HG03457 (cell line): ENCODE results near the gene ASB6.
"Not testable (repeated sequence)": the region's sequence is repeated elsewhere in the genome, so short reads cannot be mapped to it uniquely, and the experiment has no call there.

Experiments
- ATAC-seq: cut with Tn5 transposase; IDR thresholded peaks from one replicate; pipeline ENCODE4 v1.9.1; 2021; ENCODE audit warnings: moderate number of reproducible peaks; ENCODE audit not compliant: unreplicated experiment

Gene ASB6

DNA sequence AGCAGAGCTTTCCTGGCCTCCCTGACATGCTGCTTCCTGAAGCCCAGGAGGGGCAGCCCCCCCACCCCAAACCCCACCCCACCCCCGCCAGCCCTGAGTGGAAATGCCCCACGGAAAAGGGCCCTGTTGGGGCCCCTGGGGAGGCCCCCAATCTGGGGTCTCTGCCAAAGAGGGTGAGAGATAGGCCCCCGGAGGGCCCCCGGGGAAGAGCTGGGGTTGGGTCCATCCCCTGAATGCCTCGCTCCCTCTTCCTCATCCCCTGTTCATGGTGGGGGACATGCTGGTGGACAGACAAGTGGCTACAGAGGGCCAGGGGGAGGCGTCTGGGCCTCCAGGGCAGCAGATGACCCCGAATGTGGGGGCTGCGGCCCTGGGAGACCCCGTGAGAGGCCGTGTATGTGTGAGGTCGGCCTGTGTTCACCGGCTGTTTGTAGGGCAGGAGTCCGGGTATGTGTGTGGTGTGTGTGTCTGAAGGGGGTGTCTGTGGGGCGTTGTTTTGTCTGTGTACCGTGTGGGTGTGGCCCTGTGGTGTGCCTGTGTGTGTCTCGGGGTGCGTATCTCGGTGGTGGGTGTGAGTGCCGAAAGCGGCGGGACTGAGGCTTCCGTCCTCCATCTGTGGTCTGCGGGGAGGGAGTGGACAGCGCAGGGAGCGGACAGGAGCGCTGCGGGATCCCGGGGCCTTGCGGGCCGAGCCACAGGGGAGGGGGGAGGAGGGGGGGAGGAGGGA is 32.3 kb downstream of the ASB6 start:
- ATAC-seq, result no peak

DNA sequence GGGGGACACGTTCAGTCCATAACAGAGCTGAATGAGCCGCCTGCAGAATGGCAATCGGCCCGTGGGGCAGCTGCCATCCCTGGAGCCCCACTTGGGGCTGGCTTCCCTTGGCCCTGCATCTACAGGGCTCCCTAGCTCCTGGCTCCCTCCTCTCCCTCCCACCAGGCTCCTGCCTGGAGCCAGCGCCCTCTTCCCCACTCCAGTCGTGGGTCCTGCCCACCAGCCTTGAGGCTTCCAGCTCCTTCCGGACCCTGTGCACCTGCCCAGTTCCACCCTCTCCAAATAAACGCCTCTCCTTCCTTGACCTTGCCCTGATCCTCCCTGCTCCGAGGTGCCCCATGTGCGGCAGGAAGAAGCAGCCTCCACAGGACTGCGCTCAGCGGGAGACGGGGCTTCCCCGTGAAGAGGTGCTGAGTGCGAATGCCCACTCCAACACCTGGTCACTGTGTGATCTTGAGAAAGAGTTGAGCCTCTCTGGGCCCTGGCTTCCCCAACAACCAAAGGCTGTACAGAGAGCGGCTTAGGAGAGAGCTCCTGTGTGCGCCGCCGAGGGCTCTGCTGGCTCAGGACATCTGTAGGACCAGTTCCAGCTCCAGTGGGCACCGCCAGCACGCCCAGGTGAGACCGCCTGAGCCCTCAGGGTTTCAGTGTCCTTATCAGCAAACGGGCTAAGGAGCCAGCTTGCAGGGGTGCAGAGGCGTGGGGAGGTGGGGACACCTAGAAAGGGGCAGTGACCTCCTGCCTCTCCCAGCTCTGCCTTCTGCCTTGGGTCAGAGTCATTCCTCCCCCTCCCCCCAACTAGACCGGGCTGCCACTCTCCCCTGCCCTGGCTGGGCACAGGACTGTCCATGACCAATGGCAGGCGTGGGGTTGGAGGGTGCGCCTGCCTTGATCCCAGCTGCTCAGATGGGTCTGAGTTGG is 33.1 kb downstream of the ASB6 start:
- ATAC-seq, result no peak

DNA sequence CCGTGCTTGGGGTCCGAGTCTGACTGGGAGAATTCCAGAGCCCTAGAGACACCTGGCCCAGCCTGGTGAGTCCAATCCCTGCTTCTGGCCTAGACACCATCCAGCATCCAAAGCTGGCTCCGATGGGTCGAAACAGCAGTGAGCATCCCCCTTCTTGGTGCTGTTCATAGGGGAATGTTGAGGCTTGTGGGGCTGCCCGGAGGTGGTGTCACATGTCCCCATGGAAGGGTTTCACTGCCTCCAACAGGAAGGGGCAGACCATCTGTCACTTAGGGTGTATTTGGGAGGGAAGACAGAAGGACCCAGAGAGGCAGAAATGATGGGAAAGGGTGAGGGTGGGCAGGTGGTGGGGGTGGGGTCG is 34.9 kb downstream of the ASB6 start:
- no peak for ATAC-seq

DNA sequence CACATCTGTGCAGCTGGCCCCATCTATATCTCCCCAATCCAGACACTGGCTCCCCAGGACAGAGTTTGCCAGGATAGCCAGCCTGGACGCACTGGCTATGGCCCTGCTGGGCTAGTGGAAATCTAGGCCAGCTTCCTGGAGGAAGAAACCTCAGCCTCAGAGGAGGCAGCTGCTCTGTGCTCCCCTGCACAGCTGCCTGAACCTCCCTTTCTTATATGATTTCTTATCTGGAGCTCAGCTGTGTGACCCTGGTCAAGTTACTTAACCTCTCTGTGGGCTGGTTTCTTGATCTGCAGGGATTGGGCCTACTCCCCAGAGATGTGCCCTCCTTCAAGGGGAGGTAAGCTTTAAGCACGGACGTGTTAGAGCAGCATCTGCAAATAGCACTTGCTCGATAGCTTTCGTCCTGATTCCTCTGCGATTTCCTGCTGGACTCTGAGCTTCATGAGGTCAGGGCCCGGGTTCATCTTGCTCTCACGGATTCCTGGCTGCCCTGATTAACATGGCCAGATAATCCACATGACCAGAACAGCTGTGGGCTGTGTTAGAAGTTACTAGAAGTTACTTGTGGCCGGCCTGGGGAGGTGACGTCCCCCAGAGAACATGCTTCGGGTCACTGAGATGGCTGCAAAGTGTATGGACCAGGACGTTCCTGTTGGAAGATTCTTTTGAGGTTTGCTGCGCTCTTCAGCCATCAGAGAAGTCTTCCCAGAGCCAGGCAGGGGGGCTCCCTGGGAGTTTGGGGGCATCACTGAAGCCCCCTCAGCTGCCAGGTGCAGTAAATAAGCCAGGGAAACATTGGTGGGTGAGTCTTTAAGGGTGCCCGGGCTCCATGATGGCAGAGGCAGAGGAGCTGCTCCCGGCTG is 35.6 kb downstream of the ASB6 start:
- ATAC-seq, result no peak

DNA sequence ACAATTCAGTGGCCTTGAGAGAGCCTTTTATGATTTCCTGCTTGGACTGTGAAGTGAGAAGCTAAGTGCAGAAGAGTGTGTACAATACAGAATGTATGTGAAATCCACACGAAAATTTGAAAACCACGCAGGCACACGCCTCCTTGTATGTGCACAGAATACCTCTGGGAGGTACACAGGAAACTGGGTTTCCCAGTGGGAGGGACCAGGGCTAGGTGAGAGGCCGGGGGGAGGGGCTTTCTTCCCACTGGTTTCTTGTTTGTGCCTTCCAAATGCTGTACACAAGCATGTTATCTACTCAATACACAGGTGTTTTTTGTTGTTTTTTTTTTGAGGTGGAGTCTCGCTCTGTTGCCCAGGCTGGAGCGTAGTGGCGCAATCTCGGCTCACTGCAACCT is 37.2 kb downstream of the ASB6 start:
- ATAC-seq, result no peak

DNA sequence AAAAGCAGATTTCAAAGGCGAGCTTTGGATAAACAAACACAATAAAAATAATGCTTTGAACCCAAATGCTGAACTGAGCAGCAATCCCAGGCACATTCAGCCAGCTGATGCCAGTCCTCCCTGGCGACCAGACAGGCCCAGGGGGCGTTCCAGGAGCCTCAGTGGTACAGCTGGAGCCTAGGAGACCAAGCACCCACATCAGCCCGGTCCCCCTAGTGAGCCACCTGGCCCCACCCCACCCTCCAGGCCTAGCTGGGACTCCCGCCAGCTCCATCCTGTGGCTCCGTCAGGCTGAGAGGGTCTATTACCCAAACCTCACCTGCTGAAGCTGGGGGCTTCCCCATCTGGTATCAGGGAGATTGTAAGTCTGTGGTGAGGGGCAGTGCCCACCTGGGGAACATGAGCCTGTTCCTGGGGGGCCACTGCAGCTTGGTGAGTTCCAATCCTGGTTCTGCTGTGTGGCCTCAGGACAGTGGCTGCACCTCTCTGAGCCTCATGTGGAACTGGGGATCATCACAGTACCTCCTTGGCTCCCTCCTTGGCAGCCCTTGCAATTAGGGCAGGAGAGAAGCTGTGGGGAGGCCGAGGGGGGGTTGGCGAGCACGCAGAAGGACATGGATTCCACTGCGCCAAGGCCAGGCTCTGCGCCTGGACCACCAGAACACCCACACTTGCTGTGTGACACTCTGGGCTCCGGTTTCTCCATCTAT is 37.7 kb downstream of the ASB6 start:
- no peak for ATAC-seq

DNA sequence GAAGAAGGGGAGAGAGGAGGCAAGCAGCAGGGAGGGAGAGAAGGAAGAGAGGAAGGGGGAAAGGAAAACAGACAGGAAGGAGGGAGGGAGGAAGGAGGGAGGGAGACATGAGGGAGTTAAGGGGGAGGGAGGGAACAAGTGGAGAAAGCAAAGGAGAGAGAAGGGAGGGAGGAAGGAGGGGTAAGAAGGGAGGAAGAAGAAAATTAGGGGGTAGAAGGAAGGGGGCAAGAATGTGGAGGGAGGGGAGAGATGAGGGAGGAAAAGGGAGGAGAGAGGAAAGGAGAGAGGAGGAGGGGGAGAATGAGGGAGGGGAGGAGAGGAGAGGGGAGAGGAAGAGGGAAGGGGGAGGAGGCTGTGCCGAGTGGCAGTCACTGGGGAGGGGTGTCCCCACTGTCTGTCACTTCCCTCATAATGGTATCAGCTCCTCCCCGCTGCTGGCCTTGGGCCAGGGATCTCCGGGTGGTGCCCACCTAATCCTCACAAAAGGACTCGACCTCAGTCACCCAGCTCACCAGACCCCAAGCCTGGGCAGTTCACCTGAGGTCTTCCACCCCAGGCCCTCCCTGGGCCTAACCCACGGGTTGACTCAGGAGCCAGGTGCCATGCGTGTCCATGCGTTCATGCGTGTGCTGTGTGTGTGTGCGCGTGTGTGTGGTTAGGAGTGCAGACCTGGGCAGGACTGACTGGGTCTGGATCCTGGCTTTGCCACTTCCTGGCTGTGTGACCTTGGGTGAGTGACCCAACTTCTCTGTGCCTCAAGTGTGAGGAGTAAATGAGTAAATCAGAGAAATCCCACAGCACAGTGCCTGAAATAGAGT is 39.1 kb downstream of the ASB6 start:
- ATAC-seq, result no peak

DNA sequence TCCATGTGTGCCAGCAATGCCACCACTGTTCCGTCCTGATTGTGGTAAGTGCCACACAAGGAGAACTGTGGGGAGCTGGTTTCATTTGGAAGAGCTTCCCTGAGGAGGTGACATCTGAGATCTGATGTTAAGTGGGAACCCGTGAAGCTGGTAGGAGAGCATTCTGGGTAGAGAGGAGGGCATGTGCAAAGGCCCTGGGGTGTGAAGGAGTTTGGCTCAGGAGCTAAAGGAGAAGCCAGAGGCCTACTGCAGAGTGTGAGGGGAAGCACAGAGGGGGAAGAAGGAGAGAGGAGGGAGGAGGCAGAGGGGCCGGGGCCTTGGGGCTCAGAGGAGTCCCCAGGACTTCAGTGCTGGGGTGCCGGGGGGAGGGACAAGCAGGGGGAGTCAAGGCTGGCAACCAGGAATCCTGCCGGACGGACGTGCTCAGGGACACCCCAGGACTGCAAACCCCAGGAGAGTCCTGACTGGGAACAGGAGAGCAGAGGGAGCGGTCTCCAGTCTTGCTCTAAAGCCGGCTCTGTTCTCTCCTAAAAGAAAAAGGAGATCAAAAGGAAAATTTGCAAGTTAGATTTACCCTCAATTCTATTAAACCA is 40.8 kb downstream of the ASB6 start:
- ATAC-seq, result no peak

DNA sequence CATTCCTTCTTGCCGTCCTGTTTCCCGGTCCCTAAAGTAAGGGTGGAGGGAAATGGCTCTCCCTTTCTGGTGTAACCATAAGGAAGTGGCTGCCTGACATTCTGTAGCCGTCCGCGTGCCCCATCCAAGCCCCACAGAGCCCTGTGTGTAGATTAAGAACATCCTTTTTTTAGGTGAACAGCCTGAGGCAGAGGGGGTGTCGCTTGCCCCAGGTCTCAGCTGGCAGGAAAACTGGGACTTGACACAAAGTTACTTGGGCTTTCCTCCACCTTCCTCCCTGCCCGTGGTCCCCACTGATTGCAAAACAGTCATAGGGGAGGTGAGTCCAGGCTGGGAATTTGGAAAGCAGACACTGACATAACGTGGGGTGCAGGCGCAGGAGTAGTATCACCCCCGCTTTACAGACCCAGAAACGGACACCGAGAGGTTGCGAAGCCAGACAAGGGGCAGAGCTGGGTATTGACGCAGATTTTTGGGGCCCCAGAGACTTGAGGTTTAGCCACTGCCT is 43.8 kb downstream of the ASB6 start:
- no peak for ATAC-seq

DNA sequence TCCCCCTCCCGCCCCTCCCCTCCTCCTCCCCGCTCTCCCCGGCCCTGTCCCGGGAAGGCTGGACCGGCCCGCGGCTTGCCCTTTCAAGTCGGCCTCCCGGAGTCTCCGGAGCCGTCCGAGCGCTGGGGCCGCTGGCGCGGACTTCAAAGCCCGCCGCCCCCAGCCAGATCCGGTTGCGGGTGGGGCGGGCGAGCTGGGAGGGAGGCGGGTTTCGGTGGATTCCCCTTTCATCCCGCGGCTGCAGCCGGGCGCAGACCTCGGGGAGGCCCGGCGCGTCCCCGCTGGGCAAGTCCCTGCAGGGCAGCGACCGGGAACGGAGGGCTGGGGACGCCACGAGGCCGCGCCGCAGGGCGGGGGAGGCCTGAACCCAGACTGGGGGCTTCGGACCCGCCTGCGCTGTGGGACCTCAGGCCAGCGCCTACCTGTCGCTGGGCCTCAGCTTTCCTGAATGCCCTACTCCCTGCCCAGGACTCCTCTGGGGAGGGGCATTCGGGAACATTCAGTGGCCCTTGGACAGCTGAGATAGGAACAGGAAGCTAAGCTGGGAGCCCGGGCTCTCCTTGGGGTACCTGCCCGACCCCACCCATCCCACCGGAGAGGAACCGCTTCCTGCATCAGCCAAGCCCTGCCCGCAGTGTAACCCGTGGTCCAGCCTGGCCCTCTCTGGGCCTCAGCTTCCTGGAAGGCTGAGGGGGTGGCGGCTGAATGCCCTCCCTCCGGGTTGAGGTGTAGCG is 44.4 kb downstream of the ASB6 start:
- ATAC-seq, result no peak

DNA sequence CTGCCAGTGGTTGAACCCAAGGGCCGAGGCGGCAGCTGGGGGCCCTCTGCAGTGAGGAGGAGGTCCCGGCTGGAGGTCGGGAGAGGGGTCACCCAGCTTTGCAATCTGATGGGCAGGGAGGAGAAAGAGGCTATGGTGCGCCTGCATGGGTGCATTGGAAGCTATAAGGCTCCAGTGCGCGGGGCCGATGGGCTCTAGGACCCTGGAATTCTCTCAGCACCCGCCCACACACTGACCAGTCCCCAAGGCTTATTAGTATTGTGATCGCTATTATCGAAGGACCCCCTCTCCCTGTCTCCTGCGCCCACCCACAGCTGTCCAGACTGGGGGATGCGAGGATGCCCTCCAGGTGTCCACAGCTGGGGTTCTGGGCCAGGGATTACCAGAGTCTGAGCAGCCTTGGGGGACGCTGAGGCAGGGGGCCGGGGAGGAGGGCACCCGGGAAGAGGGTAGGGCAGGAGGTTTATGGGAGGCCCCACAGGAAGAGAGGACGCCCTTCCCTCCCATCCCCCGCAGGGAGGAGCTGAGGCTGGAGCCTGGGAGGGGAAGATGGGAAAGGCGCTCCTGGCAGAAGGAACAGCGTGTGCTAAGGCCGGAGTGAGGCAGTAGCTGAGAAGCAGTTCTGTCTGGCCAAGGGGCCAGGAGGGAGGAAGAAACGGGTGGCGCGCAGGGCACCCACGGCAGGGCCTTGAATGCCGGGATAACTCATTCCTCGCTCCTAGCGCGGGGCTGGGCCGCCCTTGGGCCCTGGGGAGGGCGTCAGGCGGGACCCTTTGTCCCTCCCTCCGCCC is 45.2 kb downstream of the ASB6 start:
- ATAC-seq, result no peak

DNA sequence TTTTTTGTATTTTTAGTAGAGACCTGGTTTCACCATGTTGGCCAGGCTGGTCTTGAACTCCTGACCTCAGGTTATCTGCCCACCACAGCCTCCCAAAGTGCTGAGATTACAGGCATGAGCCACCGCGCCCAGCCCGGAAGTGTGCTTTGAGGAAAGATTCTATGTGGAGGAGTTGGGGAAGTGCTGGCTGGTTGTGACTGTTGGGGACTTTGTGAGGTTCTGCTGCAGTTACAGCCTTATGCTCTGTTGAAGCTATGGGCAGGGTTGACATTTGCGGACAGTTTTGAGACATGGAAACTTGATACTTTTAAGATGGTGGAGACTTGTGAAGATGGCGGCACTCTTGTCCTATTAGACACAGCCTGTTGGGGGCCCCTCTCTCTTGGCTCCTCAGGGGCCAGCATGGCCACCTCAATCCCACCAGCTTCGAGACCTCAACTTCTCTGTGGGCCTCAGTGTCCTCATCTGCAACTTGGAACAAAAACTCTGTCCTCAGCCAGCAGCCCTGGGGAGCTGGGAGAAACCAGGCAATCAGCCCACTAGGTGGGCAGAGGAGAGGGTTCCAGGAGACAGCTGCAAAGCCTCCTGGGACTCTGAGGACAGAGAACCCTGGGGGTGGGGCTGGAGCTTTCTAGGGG is 45.9 kb downstream of the ASB6 start:
- no peak for ATAC-seq

DNA sequence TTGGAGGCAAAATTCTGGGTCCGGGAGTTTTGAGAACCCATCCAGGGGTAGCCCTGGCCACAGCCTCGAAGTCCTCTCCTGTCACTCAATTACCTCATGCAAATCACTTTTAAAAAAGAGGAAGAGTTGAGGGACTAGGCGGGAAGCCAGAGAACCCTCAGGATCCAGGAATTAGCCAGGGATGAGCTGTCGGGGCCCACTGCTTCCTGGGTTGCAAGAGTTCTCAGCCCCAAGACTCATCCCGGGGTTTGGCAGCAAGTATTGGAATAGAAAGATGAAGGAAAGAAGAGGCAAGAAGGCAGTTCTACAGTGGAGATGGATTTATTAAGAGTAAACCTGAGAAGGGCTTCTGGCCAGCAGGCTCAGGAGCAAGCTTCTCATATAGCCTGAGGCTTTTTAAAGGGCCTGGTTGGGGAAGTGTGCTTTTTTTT is 46.6 kb downstream of the ASB6 start:
- ATAC-seq, result no peak

DNA sequence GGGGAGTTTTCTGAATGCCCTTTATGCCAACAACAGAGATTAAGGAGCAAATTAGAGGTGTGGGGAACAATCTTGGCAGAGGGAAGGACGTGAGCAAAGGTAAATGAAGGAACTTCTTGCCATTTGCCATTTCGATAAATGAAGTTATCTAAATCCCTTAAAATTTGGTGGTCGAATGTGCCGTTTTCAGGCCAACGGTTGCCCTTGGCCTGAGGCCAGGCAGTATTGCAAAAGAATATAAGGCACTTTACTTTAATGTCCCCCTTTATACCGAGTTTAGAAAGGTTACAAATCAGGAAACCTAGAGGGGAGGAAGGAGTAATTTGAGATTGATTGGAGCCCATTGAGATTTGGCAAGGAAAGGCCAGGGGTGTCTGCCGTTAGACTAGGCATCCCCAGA is 47.3 kb downstream of the ASB6 start:
- no peak for ATAC-seq

DNA sequence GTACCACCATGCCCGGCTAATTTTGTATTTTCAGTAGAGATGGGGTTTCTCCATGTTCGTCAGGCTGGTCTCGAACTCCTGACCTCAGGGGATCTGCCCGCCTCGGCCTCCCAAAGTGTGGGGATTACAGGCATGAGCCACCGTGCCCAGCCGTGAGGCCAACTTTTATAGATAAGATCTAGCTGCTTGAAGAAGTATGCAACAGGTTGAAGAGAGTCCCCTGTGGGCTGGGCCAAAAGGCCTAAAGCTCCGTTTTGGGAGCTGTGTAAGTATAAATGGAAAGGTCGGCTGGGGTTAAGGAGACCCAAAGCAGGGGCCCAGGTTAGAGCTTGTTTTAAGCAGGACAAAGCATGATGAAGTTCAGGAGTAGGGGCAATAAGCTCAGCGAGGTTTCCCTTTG is 49.2 kb downstream of the ASB6 start:
- not testable (repeated sequence) for ATAC-seq

DNA sequence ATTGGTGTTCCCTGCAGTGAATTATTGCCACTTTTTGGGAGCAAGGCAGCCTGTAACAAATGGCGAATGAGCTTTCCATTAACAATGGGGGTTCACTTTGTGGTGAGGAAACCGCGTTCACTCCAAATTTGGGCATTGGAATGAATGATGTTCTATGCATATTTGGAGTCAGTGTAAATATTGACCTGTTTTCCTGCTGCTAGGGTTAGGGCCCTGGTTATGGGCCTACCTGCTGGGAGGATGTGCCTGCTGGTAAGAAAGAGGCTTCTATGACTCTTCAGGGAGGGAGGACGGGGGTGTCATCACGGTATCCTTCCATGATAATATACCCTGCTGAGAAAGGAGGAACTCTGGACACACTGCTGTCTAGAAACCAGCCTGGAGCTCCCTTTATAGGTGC is 50.0 kb downstream of the ASB6 start:
- no peak for ATAC-seq

DNA sequence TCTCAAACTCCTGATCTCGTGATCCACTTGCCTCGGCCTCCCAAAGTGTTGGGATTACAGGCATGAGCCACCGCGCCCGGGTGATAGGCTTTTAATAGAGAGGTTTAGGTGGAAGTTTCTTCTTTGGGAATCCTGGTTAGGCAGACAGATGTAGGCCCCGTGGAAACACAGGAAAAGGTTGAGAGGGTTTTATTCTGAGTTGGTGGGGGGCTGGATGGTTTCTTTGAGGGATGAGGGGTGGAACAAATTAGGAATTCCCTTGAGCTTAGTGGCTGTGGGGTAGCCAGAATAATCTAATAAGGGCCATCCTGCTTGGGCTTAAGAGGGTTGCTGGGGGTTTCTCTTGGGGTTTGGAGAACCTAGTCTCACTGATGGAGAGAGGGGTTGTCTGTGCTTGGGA is 51.5 kb downstream of the ASB6 start:
- no peak for ATAC-seq
